Smooth muscle cell (in vitro differentiated cells): ENCODE measurements around the gene MYBPC1. TPM values are rescaled to one million over a fixed set of nuclear protein-coding genes. Genes with fewer than 3 reads are reported as not detected.

Experiments used
- DNase-seq: peaks from one replicate; lab custom pipeline; 2025; ENCODE audit not compliant: unreplicated experiment; lab: John Stamatoyannopoulos, UW
- H2AFZ ChIP-seq: fragments of 200-600 bp; sonication (generic); 2 replicates; pipeline ENCODE4 v1.6.0; 2016; ENCODE audit warnings: antibody characterized with exemption, low read depth, mild to moderate bottlenecking
- H3F3A ChIP-seq: fragments of 200-600 bp; sonication (generic); 2 replicates; pipeline ENCODE4 v1.6.0; 2017; ENCODE audit warnings: antibody characterized with exemption, low read depth
- H3K27ac ChIP-seq: fragments of 200-600 bp; sonication (generic); 2 replicates; pipeline ENCODE4 v1.5.1; 2016; ENCODE audit warnings: low read depth, mild to moderate bottlenecking
- H3K27me3 ChIP-seq: fragments of 200-600 bp; sonication (generic); 2 replicates; pipeline ENCODE4 v1.6.1; 2016; ENCODE audit warnings: low read depth, mild to moderate bottlenecking
- H3K36me3 ChIP-seq: fragments of 200-600 bp; sonication (generic); 2 replicates; pipeline ENCODE4 v1.5.1; 2016; ENCODE audit warnings: low read depth
- H3K4me1 ChIP-seq: fragments of 200-600 bp; sonication (generic); 2 replicates; pipeline ENCODE4 v1.5.1; 2016; ENCODE audit warnings: low read depth
- H3K4me2 ChIP-seq: fragments of 200-600 bp; sonication (generic); 2 replicates; pipeline ENCODE4 v1.6.0; 2016; ENCODE audit warnings: mild to moderate bottlenecking
- H3K4me3 ChIP-seq: fragments of 200-600 bp; sonication (generic); 2 replicates; pipeline ENCODE4 v1.5.1; 2016; ENCODE audit warnings: mild to moderate bottlenecking
- H3K79me2 ChIP-seq: fragments of 200-600 bp; sonication (generic); 2 replicates; pipeline ENCODE4 v1.6.0; 2016; ENCODE audit warnings: low read depth, mild to moderate bottlenecking
- H3K9ac ChIP-seq: fragments of 200-600 bp; sonication (generic); 2 replicates; pipeline ENCODE4 v1.6.0; 2016; ENCODE audit warnings: low read depth
- H3K9me3 ChIP-seq: fragments of 200-600 bp; sonication (generic); replicated peaks from 2 replicates; pipeline ENCODE4 v1.5.1; 2016; ENCODE audit warnings: low read depth
- H4K20me1 ChIP-seq: fragments of 200-600 bp; sonication (generic); 2 replicates; pipeline ENCODE4 v1.6.0; 2016; ENCODE audit warnings: low read depth
- CTCF ChIP-seq: fragments of 200-600 bp; sonication (generic); IDR thresholded peaks from 2 replicates; pipeline ENCODE4 v1.5.1; 2017; ENCODE audit warnings: borderline replicate concordance, mild to moderate bottlenecking, antibody characterized with exemption; ENCODE audit not compliant: insufficient read depth, poor library complexity, severe bottlenecking
- WGBS: methylation state at CpG from one replicate; pipeline ENCODE4 v1.1.7; 2016; ENCODE audit warnings: low lambda C conversion rate; 5-methylcytosine and 5-hydroxymethylcytosine counted together
- polyA plus RNA-seq: library from polyadenylated mRNA; unstranded; fragments of >200 nt; fragmentation: Nextera tagmentation; extraction: Ambion mirVana; gene quantifications from 2 replicates; pipeline ENCODE4 v1.2.1, GENCODE V29; 2016
- total RNA-seq: library from RNA; depleted of rRNA; stranded (reverse); fragments of >200 nt; gene quantifications from 2 replicates; pipeline ENCODE4 v1.2.3, GENCODE V29; 2014

The MYBPC1 gene
- total and polyA plus RNA-seq, 2 experiments from 2014 or later: not detected

GRCh38 chr12:101642115-101643067 lies 47.6 kb downstream of the MYBPC1 start:
- peak overlapping the region; percentile 43 for H3K4me3 ChIP-seq
- no peaks in the 10 kb centered on the region for H4K20me1 ChIP-seq
- no peaks in the 10 kb centered on the region for H3K79me2 ChIP-seq
- WGBS: 13% methylated on average over 32 of the region's 36 CpGs
- H3K4me1 ChIP-seq: peaks cover 6% of the 10 kb centered on the region
- no peak for TF ChIP-seq CTCF
- no peaks in the 10 kb centered on the region for H3K36me3 ChIP-seq
- H3K4me2 ChIP-seq: peak overlapping the region; percentile 93
- peak overlapping the region; percentile 88 for H2AFZ ChIP-seq
- peaks cover 28% of the 10 kb centered on the region for H3K27me3 ChIP-seq
- DNase-seq: no peak
- no peaks in the 10 kb centered on the region for H3K9me3 ChIP-seq
- no peaks in the 10 kb centered on the region for H3F3A ChIP-seq
- H3K9ac ChIP-seq: no peak overlapping the region
- H3K27ac ChIP-seq: no peak overlapping the region

DNA sequence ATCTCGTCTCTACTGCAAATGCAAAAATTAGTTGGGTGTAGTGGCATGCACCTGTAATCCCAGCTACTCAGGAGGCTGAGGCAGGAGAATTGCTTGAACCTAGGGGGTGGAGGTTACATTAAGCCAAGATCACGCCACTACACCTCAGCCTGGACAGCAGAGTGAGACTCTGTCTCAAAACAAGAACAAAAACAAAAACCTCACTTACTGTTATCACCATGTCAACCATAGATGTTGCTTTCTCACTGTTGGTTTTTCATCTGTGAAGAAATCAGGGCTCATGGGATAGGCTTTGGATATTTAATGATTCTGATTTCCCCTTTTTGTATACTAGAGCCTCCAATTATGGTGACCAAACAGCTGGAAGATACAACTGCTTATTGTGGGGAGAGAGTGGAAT lies 52.9 kb downstream of the MYBPC1 start:
- no peaks in the 10 kb centered on the region for H3K36me3 ChIP-seq
- H3K4me3 ChIP-seq: no peak overlapping the region
- H3K79me2 ChIP-seq: no peaks in the 10 kb centered on the region
- no peak overlapping the region for H3K27ac ChIP-seq
- DNase-seq: no peak
- no peaks in the 10 kb centered on the region for H3F3A ChIP-seq
- H4K20me1 ChIP-seq: no peaks in the 10 kb centered on the region
- H3K27me3 ChIP-seq: peaks cover 13% of the 10 kb centered on the region
- WGBS: 77% methylated on average over 2 of the region's 2 CpGs
- TF ChIP-seq CTCF: no peak
- H2AFZ ChIP-seq: no peak overlapping the region
- no peaks in the 10 kb centered on the region for H3K4me1 ChIP-seq
- no peak overlapping the region for H3K9ac ChIP-seq
- H3K9me3 ChIP-seq: no peaks in the 10 kb centered on the region
- H3K4me2 ChIP-seq: no peak overlapping the region

DNA sequence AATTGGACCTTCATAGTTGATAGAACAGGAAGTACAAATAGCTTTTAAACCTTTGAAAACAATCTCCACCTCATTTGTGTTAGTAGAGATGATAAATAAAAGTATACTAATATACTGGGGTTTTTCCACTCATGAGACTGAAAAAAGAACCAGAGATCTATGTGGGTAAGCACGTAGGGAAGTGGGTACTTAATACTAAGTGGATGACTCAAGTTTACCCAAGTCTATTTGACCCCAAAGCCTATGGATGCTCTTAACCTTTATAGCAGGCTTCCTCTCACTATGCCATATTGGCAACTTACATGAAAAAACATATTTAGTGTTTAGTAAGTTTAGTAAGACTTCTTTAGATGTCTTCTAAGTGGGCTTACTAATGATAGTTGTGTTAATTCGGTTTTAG lies 53.4 kb downstream of the MYBPC1 start:
- Histone ChIP-seq H3F3A (no peaks in the 10 kb centered on the region), H3K4me3 (no peak overlapping the region), H4K20me1 (no peaks in the 10 kb centered on the region), H3K36me3 (no peaks in the 10 kb centered on the region), H2AFZ (no peak overlapping the region), H3K27me3 (peaks cover 8% of the 10 kb centered on the region), H3K4me1 (no peaks in the 10 kb centered on the region), H3K4me2 (no peak overlapping the region), H3K9me3 (no peaks in the 10 kb centered on the region), H3K9ac (no peak overlapping the region), H3K27ac (no peak overlapping the region), H3K79me2 (no peaks in the 10 kb centered on the region)
- no peak for TF ChIP-seq CTCF
- 77% methylated on average over 2 of the region's 2 CpGs for WGBS
- DNase-seq: no peak
